ENCODE data around the gene MLC1. TPM values are rescaled to one million over a fixed set of nuclear protein-coding genes. Genes with fewer than 3 reads are reported as not detected.

The MLC1 gene
- total and polyA plus RNA-seq, 4 donors, result 0.65 to 2.6 (median 0.77) TPM

DNA sequence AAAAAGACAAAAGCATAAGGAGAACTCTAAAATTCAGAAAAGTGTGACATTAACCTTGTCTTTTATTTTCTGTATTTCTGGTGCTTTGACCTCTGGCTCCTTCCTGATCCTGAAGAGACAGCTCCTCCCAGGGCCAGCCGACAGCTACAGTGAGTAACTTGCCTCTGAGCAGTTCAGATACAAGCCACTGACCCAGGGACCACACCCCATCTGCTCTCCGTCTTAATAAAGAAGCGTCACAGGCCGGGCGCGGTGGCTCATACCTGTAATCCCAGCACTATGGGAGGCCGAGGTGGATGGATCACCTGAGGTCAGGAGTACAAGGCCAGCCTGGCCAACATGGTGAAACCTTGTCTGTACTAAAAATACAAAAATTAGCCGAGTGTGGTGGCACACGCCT is 6.5 kb downstream of the MLC1 start:
- DNase-seq (no peak), ATAC-seq (ENCODE audit: insufficient read depth, low FRiP score) (no peak)
- H3K9me3 ChIP-seq (ENCODE audit: control insufficient read depth in 4 of 4, insufficient read depth in 3 of 4, low read length in 3 of 4), result no peaks in the 10 kb centered on the region
- TF ChIP-seq, protein P1, sequence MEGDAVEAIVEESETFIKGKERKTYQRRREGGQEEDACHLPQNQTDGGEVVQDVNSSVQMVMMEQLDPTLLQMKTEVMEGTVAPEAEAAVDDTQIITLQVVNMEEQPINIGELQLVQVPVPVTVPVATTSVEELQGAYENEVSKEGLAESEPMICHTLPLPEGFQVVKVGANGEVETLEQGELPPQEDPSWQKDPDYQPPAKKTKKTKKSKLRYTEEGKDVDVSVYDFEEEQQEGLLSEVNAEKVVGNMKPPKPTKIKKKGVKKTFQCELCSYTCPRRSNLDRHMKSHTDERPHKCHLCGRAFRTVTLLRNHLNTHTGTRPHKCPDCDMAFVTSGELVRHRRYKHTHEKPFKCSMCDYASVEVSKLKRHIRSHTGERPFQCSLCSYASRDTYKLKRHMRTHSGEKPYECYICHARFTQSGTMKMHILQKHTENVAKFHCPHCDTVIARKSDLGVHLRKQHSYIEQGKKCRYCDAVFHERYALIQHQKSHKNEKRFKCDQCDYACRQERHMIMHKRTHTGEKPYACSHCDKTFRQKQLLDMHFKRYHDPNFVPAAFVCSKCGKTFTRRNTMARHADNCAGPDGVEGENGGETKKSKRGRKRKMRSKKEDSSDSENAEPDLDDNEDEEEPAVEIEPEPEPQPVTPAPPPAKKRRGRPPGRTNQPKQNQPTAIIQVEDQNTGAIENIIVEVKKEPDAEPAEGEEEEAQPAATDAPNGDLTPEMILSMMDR (IDR thresholded peaks at IDR 0.05; ENCODE audit: control extremely low read depth, extremely low read depth), result no peak
- H3K36me3 ChIP-seq (ENCODE audit: control insufficient read depth in 4 of 4, insufficient read depth in 4 of 4, low read length in 4 of 4), result no peaks in the 10 kb centered on the region
- no peaks in the 10 kb centered on the region for H3K27me3 ChIP-seq (ENCODE audit: control insufficient read depth in 3 of 3, insufficient read depth in 3 of 3, low read length in 2 of 3)
- no peak overlapping the region for H3K9ac ChIP-seq (ENCODE audit: insufficient read depth in 1 of 2, low read length in 2 of 2)
- 82 to 86% methylated on average over 9 of the region's 9 CpGs for WGBS, 2 donors
- H3K4me3 ChIP-seq, result no peak overlapping the region
- no peak overlapping the region for H3K27ac ChIP-seq (ENCODE audit: low read depth in 1 of 2, low read length in 1 of 2)
- peaks cover 0 to 26% (median 3%) of the 10 kb centered on the region in 5 donors for H3K4me1 ChIP-seq (ENCODE audit: control insufficient read depth in 5 of 5, insufficient read depth in 5 of 5, low read length in 5 of 5)

DNA sequence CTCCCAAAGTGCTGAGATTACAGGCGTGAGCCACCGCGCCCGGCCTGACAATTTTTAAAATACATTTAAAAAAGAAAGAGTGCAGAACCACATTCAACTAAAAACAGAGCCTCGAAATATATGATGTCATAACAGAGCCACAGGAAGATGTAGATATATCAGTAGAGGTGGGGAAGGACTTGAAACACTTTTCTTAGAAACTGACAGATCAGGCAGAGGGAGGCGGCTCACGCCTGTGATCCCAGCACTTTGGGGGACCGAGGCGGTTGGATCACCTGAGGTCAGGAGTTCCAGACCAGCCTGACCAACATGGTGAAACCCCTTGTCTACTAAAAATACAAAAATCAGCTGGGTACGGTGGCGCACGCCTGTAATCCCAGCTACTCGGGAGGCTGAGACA is 7.0 kb downstream of the MLC1 start:
- WGBS, 2 donors, result 96 to 97% methylated on average over 13 of the region's 13 CpGs
- Histone ChIP-seq H3K4me1 (ENCODE audit: control insufficient read depth in 5 of 5, insufficient read depth in 5 of 5, low read length in 5 of 5) (peaks cover 0 to 24% (median 3%) of the 10 kb centered on the region in 5 donors), H3K36me3 (ENCODE audit: control insufficient read depth in 4 of 4, insufficient read depth in 4 of 4, low read length in 4 of 4) (no peaks in the 10 kb centered on the region), H3K27me3 (ENCODE audit: control insufficient read depth in 3 of 3, insufficient read depth in 3 of 3, low read length in 2 of 3) (no peaks in the 10 kb centered on the region), H3K9me3 (ENCODE audit: control insufficient read depth in 4 of 4, insufficient read depth in 3 of 4, low read length in 3 of 4) (no peaks in the 10 kb centered on the region), H3K9ac (ENCODE audit: insufficient read depth in 1 of 2, low read length in 2 of 2) (no peak overlapping the region), H3K4me3 (no peak overlapping the region), H3K27ac (ENCODE audit: low read depth in 1 of 2, low read length in 1 of 2) (no peak overlapping the region)
- no peak for DNase-seq
- no peak for ATAC-seq (ENCODE audit: insufficient read depth, low FRiP score)
- TF ChIP-seq, protein P1 (IDR thresholded peaks at IDR 0.05; ENCODE audit: control extremely low read depth, extremely low read depth), result no peak

DNA sequence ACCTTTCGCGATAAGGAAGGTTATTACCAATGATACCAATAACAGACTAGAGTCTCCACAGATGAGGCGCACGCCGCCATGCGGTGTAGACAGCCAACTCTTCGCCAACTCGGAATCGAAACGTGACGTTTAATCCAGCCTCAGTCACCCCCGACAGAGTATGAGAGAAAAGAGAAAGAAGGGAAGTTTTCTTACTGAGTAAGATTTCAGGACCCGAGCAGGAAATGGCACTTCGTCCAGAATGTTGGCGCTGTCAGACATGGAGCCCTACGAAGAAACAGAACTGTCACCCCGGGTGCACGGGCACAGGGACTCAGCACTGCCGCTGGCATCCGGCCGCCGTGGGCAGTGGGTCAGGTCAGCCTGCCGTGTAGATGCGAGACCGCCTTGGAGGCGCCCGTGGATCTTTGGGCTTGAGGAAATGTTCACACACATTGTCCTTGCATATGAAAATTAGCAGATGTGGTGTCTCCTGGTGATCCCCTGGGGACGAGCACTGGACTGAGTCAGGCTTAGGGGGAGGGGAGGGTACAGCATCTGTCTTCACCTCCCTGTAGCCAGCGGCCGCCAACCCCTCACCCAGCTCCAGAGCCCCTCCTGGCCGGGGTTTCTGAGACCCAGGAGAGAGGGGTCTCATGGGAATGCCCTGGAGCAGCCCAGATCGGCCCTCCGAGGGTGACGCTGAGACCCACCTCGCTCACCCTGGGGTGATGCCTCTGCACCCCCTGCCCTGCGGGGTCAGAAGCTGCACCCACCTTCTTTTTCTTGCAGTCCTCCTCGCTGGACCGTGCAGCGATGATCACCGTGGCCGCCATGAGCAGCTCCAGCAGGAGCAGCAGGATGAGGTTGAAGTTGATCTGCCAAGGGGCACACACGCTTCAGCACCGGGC is 8.3 kb downstream of the MLC1 start:
- H3K9me3 ChIP-seq (ENCODE audit: control insufficient read depth in 4 of 4, insufficient read depth in 3 of 4, low read length in 3 of 4), result no peaks in the 10 kb centered on the region
- no peak for ATAC-seq (ENCODE audit: insufficient read depth, low FRiP score)
- peaks cover 0 to 24% (median 3%) of the 10 kb centered on the region in 5 donors for H3K4me1 ChIP-seq (ENCODE audit: control insufficient read depth in 5 of 5, insufficient read depth in 5 of 5, low read length in 5 of 5)
- H3K36me3 ChIP-seq (ENCODE audit: control insufficient read depth in 4 of 4, insufficient read depth in 4 of 4, low read length in 4 of 4), result no peaks in the 10 kb centered on the region
- H3K27ac ChIP-seq (ENCODE audit: low read depth in 1 of 2, low read length in 1 of 2), result no peak overlapping the region
- 85 to 89% methylated on average over 43 of the region's 43 CpGs for WGBS, 2 donors
- H3K27me3 ChIP-seq (ENCODE audit: control insufficient read depth in 3 of 3, insufficient read depth in 3 of 3, low read length in 2 of 3), result no peaks in the 10 kb centered on the region
- DNase-seq, result no peak
- H3K4me3 ChIP-seq, result no peak overlapping the region
- no peak overlapping the region for H3K9ac ChIP-seq (ENCODE audit: insufficient read depth in 1 of 2, low read length in 2 of 2)
- TF ChIP-seq, protein P1 (IDR thresholded peaks at IDR 0.05; ENCODE audit: control extremely low read depth, extremely low read depth), result no peak

Data from lung (tissue), 12 donors.